HG02981 (cell line): ENCODE data around the gene SGSM1.
"Not testable (repeated sequence)": the region's sequence is repeated elsewhere in the genome, so short reads cannot be mapped to it uniquely, and the experiment has no call there.

Experiments
- ATAC-seq: cut with Tn5 transposase; IDR thresholded peaks from one replicate; pipeline ENCODE4 v1.9.1; 2021; ENCODE audit warnings: mild to moderate bottlenecking, moderate library complexity; ENCODE audit not compliant: unreplicated experiment

SGSM1 gene

DNA sequence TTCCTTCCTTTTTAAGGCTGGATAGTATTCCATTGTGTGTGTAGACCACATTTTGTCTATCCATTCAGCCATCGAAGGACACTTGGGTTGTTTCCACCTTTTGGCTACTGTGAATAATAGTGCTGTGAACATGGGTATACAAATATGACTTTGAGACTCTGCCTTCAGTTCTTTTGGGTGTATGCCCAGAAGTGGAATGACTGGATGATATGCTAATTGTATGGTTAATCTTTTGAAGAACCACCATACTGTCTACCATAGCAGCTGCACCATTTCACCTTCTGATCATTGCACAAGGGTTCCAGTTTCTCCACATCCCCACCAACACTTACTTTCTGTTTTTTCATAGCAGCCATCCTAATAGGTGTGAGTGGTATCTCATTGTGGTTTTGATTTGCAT lies 30.3 kb downstream of the SGSM1 start:
- no peak for ATAC-seq

DNA sequence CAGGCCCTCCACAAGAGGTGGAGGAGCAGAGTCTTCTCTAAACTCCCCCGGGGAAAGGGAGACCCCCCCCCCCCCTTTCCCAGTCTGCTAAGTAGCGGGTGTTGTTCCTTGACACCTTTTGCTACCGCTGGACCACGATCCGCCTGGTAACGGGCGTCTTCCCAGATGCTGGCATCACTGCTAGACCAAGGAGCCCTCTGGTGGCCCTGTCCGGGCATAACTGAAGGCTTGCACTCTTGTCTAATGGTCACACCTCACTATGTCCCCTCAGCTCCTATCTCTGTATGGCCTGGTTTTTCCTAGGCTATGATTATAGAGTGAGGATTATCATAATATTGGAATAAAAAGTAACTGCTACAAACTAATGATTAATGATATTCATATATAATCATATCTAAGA lies 31.5 kb downstream of the SGSM1 start:
- not testable (repeated sequence) for ATAC-seq

DNA sequence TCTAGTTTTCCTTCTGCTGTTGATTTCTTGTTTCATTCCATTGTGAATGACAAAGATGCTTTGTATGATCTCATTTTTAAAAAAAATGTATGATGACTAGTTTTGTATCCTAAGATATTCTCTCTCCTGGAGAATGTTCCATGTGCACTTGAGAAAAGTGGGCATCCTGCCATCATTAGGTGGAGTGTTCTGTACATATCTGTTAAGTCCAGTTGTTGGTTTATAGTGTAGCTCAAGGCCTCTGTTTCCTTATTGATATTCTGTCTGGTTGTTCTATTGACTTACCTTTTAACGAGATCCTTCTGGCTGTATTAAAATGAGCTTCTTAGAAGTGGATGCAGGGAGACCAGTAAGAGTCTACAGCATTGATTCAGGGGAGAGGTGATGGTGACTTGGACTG lies 35.2 kb downstream of the SGSM1 start:
- no peak for ATAC-seq

DNA sequence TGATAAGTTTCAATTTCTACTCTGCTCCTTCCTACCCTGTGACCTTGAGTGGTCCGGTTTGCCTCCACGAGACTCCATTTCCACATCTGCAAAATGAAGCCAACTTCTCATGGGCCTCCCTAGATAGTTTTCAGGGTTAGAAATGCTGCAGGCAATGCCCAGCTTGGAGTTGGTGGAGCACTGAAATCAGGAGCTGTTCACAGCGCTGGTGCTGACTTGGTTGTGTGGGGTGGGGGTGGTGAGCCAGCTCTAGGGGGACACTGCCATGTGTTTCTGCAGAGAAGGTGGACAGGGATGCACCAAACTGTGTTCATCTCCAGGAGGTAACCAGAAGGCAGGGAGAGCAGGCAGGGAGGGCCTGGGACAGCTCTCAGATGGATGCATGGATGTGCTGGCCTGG lies 37.0 kb downstream of the SGSM1 start:
- ATAC-seq, result no peak

DNA sequence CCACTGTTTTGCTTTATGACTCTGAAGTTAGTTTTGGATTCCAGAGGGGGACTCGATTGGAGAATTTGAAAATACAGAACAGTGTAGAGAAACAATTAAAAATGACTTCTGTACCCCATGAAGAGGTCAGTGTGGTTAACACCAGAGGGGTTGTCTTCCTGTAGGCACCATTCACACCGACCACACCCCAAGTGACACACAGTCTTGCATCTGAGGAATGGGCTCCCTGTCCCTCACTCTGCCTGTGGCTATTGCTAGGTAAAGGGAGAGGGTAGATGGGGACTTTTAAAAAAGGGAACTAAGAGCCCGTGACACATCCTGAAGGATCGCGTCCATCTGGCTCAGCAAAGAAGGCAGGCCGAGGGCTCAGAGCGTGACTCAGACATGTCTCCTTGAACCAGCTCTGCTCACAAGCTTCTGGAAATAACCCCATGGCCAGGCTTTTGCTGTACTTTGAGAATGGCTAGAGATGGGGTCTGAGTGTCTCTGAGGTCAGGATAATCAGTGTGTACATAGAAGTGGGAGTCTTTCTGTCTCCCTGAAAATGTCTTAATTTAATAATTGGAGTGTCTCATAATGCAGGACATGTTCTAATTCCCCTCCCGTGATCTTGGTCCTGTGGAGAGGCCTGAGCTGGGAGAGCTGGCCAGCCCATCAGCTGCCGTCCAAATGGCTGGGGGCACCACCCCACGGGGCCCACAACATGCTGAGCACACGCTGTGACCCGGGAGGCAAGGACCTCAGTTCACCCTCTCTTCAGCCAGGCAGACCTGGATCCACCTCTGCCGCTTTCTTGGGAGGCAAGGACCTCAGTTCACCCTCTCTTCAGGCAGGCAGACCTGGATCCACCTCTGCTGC lies 39.3 kb downstream of the SGSM1 start:
- no peak for ATAC-seq

DNA sequence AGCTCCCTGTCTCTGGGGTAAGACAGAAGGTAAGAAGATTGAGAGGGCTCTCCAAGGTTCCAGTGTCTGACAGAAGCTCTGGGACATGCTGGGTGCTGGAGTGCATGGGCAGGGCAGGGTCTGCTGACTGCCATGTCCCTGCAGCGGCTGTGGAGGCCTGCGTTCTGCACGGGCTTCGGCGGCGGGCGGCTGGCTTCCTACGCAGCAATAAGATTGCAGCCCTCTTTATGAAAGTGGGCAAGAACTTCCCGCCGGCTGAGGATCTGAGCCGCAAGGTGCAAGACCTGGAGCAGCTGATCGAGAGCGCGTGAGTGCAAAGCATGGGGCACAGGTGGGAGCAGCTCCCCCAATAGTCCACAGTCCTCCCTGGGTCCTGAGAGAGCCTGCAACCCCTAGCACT lies 41.5 kb downstream of the SGSM1 start:
- ATAC-seq, result no peak

DNA sequence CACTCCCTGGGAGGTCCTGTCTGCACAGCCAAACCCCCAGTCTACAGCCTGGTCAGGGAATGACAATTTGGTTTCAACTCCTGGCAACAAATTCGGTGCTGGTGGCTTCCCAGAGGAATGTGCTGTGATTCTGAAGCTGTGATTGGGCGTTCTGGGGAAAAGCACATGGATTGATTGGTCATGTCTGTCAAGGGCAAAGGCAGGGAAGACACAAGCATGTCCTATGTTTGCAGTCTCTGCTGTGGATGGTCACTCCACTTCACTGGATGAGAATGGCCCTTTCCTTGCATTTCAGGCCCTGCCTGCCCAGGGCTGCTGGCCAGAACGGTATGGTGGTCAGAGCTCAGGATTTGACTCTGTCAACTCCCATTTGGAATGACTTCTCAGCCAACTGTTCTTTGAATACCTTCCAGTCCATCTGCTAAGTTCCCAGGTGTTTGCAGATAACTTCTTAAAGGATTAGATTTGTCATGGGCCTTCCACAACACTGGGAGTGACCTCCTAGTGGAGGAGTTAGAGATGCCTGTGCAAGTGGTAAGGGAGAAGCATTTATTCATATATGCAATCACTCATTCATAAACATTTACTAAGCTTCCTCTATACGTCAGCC lies 42.7 kb downstream of the SGSM1 start:
- ATAC-seq, result no peak

DNA sequence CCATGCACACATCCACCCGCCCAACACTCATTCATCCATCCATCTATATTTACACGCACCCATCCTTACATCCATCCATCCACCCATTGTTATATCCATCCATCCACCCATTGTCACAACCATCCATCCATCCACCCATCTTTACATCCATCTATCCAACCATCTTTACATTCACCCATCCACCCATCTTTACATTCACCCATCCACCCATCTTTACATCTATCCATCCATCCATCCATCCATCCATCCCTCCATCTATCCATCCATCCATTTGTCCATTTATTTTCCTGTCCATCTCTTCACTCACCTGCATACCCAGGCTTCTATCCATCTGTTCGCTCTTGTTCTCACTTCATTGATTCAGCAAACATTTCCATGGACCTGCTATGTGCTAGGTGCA lies 49.8 kb downstream of the SGSM1 start:
- ATAC-seq, result no peak

DNA sequence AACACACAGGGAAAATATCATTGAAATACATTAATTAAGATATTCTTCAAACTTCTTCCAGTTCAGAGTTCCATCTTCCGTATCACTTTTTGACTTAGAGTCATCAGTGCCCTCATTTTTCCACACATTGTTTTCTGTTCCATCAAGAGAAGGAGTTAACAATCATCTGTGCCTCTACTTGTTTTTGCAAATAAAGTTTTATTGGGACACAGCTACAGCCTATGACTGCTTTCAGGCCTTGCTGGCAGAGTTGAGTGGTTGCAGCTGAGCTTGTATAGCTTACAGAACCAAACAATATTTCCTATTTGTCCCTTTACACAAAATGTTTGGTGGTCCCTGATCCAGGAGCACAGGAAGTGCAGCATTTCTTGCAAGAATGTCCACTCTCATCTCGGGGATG lies 51.6 kb downstream of the SGSM1 start:
- ATAC-seq, result no peak

DNA sequence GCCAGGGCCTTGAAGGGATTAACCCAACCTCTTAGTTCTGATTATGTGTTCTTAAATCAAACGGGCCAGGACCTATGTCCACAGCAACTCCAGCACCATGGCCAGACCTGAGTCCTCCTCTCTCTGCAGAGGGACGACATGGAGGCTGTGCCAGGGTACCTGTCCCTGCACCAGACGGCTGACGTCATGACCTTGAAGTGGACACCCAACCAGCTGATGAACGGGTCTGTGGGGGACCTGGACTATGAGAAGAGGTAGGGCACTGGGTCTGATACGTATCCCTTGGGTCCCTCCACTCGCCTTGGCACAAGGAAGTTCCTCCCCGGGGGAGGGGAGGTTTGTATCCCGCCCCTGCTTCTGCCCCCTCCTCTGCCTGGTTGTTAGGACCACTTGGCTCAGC lies 53.6 kb downstream of the SGSM1 start:
- ATAC-seq, result no peak

DNA sequence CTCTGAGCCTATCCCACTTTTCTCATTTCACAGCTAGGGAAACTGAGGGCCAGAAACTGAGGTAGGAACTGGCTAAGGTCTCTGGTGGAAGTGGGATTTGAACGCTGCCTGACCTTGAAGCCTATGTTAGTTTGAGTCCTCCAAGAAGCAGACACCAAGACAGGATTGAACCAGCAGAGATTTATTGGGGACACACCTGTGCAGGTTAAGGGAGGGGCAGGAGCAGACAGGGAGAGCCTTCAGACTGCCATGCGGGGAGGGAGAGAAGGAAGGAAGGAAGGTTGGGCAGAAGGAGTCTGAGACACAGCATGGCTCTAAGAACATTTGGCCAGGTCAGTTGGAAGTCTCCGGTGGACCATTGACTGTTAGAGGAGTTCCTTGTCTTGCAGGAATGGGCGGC lies 59.5 kb downstream of the SGSM1 start:
- no peak for ATAC-seq

DNA sequence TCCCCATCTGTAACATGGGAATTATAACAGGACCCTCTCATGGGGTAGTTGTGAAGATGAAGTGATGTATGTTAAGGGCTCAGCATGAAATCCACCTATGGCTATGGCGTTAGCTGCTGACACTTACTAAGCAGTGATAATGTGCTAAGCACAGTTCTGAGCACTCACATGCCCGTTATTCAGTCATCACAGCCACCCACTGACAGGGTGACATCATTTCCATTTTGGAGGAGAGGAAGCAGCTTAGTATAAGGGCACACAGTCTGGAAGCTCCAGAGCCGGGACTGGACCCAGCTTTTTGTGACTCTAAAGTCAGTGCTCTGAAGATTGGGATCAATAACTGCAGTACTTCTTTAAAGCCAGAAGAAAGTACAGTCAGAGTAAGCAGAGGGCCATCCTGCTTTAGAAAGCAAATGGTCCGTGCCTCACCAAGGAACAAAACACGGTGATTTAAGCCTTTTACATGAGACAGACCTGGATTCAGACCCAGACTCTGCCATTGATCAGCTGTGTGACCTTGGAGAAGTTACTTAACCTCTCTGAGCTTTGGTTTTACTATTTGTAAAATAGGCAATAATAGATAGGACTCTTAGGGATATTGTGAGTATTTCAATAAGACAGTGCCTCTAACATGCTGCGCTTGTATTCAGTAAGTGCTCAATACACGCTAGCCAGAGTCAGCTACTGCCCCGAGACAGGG lies 61.5 kb downstream of the SGSM1 start:
- ATAC-seq, result no peak

DNA sequence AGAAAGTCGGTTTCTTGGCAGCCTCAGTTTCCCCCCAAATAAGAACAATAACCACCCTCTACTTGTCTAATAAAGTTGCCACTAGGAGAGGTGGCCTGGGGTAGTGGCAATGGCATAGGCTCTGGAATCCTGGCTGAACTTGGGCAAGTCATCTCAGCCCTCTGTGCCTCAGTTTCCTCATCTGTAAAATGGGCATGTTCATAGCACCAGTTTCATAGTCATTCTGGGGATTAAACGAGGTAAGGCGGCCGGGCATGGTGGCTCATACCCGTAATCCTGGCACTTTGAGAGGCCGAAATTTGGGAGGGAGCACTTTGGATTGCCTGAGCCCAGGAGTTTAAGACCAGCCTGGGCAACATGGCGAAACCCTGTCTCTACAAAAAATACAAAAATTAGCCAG lies 63.0 kb downstream of the SGSM1 start:
- ATAC-seq, result no peak

DNA sequence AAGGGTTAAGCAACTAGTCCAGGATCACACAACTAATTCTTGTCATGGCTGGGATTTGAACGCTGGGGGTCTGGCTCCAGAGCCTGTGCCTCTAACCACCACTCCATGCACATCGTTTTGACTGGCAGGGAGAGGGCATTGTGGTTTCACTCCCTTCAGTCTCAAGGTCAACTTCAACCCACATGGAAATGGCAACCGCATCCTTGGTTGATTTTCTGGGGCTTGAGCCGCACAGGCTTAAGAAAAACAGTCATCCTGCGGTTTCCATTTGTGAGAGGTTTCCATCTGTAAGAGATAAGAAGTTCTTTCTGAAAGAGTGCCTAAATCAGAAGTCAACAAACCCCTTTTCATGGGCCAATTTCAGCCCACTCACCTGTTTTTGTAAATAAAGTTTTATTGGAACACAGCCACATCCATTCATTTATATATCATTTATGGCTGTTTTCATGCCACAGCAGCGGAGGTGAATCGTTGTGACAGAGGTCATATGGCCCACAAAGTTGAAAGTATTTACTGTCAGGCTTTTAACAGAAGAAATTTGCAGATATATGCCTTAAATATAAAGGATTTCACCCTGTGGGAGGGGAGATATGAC lies 65.7 kb downstream of the SGSM1 start:
- no peak for ATAC-seq

DNA sequence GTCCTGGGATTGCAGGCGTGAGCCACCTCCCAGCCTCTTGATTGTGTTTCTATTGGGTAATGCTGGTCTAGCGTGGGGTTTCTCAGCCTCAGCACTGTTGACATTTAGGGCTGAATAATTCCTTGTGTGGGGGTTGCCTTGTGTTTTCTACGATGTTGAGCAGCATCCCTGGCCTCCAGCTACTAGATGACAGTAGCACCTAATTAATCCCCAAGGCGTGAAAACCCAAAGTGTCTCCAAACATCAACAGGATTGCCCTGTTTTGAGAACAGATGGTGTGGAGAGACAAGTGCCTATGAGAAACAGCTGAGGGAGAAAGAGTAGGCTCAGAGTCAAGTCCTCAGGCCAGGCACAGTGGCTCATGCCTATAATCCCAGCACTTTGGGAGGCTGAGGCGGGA lies 67.2 kb downstream of the SGSM1 start:
- ATAC-seq, result no peak

DNA sequence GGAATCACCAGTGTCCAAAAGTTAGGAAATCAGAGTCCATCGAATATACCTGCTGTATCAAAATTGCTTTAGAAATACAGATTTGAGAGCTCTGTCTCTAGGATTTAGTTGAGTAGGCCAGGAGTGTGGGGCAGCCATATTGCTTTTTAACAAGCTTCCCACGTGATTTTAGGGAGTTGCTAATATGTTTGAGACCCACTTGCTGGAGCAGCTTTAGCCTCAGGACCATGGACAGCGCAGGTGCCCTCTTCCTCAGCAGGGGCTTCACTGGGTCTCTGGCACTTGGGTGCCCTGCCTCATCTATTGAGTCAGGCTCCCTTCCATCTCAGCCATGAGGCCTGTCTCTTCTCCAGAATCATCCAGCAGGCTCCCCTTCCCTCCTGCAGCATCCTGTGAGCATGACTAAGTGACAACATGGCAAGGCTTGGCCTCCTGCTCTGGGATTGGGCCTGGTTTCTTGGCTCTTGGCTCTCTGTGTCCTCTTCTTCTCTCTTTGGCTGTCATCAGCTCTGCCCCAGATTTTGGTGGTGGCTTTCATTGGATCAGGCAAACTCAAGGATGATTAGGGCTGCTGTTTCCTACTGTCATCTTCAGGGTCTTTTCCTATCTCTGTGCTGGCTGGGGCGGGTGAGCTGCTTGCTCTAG lies 70.0 kb downstream of the SGSM1 start:
- ATAC-seq, result no peak

DNA sequence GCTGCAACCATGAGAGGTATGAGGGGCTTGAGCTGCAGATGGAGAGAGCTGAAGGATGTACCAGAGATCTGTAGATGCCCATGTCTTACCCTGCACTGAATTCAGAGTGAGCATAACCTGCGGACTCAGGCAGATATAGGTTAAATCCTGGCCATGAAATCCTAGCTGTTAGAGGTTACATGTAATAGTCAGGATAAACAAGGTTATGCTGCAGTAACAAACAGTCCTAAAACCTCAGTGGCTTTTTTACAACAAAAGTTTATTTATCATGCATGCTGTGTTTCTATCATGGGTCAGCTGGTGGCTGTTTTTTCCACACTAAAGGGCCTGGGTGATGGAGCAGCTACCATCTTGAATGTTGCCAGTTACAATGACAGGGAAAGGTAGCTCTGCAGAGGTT lies 70.7 kb downstream of the SGSM1 start:
- ATAC-seq, result no peak

DNA sequence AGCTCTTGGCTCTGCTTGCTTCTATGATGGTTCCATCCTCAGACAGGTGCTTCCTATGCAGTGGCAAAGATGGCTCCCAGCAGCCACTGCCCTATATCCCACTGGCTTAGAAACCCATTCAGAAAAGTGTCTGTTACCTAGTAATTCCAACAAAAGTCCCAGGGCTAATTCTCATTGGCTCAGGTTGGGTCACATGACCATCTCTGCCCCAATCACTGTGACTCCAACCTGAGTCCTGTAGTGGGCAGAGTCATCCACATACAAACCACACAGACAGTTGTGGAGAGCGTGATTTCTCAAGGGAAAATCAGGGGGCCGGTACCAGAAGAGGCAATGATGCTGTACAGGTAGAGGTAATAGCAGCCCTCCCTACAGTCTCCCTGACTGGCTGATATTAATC lies 73.0 kb downstream of the SGSM1 start:
- ATAC-seq, result no peak

DNA sequence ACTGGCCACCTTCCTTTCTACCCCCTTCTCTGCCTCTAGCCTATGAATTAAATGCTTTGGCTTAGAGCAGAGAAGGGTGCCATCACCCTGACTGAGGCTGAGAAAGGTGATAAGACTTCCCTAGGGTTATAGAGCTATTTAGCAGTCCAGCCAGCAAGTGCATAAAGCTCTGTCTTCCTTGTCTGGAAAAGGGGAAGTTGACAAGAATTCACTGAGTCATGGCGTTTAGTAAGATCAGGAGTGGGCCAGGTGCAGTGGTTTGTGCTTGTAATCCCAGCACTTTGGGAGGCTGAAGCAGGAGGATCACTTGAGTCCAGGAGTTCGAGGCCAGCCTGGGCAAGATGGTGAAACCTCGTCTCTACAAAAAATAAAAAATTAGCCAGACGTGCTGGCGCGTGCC lies 77.4 kb downstream of the SGSM1 start:
- ATAC-seq, result no peak

DNA sequence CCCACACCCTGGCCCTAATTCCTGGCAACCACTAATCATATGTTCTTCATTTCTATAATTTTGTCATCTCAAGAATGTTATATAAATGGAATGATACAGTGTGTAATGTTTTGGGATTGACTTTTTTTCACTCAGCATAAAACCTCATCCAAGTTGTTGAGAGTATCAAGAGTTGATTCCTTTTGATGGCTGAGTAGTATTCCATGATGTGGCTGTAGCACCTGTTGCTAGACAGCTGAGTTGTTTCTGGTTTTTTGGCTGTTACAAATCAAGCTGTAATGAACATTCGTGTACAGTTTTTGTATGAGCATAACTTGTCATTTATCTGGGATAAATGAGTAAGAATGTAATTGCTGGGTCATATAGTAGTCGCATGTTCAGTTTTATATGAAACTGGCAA lies 81.2 kb downstream of the SGSM1 start:
- ATAC-seq, result no peak

DNA sequence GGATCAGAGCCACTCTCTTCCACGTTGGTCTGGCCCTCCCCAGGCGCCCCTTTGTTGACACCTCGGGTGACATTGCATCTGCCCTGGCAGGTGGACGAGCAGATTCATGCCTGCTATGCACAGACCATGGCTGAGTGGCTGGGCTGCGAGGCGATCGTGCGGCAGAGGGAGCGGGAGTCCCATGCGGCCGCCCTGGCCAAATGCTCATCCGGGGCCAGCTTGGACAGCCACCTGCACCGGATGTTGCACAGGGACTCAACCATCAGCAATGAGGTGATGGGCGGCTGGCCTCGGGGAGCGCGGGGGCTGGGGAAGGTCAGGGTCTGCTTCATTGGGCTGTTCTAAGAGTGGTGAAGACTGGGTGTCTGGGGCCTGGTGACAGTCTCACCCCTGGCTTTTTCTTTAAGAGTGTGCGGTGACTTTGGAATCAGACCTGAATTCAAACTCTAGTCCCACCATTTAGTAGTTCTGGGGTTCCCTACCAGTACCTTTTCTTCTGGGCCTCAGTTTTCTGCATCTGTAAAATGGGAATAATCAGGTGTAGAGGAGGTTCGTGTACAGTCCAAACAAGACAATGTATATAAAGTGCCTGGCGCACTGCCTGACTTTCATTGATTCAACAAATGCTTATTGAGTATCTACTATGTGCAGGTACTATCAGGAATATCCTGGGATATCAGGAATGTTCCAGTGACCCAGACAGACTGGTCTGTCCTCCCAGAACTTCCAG lies 87.5 kb downstream of the SGSM1 start:
- no peak for ATAC-seq
